ENCODE results near the gene PCIF1.

DNA sequence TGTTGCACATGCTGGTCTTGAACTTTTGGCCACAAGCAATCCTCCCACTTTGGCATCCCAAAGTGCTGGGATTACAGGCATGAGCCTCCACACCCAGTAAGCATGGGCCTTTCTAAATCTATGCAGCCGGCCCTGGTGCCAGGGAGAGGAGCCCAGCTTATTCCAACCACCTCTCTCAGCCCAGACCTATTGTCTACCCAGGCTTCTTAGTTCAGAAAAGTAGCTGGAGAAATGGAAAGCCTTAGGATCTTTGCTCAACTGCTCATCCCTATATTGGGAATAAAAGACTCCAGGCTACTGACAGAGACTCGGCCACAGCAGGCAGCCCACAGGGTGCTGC, 7.8 kb upstream of the PCIF1 start:
- no peak for TF ChIP-seq POLR2A (IDR thresholded peaks at IDR 0.05)
- TF ChIP-seq, protein P1, sequence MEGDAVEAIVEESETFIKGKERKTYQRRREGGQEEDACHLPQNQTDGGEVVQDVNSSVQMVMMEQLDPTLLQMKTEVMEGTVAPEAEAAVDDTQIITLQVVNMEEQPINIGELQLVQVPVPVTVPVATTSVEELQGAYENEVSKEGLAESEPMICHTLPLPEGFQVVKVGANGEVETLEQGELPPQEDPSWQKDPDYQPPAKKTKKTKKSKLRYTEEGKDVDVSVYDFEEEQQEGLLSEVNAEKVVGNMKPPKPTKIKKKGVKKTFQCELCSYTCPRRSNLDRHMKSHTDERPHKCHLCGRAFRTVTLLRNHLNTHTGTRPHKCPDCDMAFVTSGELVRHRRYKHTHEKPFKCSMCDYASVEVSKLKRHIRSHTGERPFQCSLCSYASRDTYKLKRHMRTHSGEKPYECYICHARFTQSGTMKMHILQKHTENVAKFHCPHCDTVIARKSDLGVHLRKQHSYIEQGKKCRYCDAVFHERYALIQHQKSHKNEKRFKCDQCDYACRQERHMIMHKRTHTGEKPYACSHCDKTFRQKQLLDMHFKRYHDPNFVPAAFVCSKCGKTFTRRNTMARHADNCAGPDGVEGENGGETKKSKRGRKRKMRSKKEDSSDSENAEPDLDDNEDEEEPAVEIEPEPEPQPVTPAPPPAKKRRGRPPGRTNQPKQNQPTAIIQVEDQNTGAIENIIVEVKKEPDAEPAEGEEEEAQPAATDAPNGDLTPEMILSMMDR (IDR thresholded peaks at IDR 0.05 in 8 of 11, conservative IDR thresholded peaks at IDR 0.05 in 3 of 11): no peak
- no peak for TF ChIP-seq POLR2AphosphoS5 (IDR thresholded peaks at IDR 0.05)

Data from spleen (tissue), 7 donors.